HG03095 (cell line): ENCODE data around the gene SFI1.
"Not testable (repeated sequence)": the region's sequence is repeated elsewhere in the genome, so short reads cannot be mapped to it uniquely, and the experiment has no call there.

Experiments
- ATAC-seq: cut with Tn5 transposase; IDR thresholded peaks from one replicate; pipeline ENCODE4 v1.9.1; 2021; ENCODE audit warnings: moderate library complexity; ENCODE audit not compliant: unreplicated experiment

Gene SFI1

DNA sequence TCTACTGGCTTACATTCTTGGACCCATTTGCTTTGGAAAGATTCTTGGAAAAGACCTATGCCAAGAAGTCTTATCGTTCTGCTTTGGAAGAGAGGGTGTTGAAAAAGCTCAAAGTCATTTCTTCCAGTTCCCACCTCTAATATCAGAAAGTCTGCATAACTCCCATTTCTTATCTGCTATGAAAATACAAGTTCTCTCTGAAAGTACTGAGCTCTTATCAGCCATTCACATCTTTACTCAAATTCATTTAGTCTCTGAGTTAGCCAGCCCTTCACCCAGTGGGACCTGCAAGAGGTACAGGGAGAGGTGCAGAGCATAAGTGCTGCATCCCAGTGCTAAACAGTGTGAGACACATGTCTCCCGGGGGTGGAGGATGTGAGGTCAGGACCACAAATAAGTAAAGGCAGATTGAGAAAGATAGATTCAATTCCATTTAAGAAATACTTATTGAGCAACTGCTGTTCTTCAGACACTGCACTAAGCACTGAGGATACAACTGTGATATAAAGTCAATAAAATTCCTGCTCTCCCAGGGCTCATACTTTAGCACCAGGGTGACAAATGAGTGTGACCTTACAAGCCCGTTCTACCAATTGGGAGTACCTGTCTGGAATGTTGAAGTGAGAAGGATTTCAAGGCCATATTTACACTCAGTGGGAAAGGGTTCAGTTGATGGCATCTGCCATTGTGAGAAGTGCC lies 89.0 kb downstream of the SFI1 start:
- no peak for ATAC-seq

DNA sequence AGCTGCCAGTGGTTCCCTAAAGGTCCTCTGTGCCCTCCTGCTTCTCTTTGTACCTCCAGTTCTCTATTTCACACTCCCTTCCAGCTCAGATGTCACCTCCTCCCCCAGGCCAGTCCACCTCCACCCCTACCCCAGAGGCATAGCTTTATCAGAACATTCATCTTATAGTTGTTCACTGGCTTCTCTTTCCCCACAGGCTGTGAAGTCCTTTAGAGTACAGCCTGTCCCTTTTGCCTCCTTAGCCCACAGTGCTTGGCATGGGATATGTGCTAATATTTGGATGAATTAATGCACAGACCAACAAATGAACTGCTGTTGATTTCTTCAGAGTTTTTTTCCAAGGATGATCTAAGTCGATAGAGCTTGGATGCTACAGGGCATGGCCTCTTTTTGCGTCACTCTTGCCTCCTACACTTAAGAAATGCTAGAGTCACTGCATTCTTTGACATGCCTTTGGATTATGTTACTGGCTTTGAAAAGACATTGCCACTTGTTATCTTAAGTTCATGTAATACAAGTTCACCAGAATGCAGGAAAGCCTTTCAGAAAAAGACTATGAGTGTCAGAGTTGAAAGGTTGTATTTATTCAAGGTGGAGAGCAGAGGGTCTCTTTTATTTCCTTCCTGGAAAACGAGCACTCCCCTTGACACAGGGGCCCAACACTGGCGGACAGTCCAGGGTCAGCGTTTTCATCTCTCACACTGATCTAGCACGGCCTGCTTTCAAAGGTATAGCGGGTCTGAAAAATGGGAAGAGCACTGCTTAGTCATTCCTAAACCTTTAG lies 90.0 kb downstream of the SFI1 start:
- ATAC-seq = no peak

DNA sequence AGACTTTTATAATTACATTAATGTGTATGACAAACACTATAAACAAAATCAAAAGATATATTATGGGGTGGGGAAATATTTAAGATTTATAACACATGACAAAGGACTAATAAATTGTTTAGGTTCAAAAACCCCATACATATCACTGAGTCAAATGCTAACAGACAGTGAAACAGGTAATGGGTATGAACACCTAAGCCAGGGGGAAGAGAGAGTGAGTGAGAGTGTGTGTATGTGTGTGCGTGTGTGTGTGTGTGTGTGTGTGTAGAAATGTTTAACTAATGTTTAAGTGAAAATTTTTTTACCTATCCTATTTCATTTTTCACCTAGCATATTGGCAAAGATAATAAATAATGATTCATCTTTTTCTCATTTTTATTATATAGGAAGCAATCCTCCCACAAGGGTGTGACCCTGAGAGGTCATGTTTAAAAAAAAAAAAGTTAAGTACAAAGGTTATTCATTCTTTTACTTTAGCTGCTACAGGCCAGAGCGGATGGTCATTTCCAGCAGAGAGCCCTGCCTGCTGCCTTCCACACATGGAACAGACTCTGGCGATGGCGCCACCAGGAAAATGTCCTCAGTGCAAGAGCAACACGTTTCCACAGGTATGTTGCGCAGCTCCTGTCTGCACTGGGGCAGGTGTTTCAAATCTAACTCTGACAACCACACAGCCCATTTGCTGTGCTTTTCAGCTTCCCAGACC lies 92.8 kb downstream of the SFI1 start:
- no peak for ATAC-seq

DNA sequence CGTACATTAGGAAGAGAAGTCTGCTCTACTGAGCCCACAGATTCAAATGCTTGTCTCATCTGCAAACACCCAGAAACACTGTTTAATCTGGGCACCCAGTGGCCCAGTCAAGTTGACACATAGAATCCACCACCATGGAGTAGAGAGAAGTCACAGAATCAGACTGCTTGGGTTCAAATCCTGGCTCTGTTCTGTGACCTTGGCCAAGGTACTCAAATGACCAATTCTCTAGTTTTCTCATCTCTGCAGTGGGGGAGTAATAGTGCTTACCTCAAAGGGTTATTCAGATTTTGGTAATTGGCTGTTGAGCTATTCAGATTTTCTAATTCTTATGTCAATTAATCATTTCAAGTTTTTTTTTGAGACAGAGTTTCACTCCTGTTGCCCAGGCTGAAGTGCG lies 93.8 kb downstream of the SFI1 start:
- ATAC-seq = not testable (repeated sequence)

DNA sequence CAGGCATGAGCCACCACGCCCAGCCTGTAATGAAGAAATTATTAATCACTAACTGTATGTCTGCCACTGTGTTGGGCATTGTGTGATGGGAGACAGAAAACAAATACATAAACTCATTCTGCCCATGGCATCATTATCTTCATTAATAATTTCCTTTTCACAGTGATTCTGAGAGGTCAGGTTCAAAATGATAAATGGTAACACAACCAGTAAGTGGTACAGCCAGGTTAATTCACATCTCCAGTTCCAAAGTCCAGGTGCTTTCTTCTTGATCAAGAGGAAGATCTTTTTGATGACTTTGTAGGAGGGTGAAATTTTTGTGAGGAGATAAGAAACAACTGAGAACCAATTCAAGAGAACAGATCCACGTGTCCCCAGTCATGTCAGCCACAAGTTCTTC lies 98.9 kb downstream of the SFI1 start:
- ATAC-seq = no peak

DNA sequence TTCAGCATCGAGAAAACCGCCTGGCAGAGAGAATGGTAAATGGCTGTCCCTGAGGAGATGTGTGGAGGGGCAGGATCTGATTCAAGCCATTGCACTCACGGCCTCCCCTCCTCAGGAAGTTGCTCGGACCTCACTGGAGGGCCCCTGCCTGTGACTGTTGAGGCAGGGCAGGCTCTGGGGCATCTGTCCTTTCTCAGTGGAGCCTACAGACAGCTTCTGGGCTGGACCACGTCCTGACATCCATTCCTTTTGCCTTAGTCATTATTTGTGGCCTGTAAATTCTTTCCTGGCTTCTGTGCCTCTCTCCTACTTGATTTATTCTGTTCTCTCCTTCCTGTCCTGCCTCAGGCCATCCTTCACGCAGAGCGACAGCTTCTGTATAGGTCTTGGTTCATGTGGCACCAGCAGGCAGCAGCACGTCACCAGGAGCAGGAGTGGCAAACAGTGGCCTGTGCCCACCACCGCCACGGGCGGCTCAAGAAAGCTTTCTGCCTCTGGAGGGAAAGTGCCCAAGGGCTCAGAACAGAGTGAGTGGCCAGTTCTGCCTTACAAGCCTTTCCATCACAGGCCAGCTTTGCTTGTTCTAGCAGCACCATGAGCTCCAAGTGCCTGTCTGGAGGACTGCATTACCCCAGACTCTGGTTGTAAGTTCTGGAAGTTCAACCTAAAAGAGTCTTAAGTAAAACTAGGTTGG lies 106.1 kb downstream of the SFI1 start:
- no peak for ATAC-seq

DNA sequence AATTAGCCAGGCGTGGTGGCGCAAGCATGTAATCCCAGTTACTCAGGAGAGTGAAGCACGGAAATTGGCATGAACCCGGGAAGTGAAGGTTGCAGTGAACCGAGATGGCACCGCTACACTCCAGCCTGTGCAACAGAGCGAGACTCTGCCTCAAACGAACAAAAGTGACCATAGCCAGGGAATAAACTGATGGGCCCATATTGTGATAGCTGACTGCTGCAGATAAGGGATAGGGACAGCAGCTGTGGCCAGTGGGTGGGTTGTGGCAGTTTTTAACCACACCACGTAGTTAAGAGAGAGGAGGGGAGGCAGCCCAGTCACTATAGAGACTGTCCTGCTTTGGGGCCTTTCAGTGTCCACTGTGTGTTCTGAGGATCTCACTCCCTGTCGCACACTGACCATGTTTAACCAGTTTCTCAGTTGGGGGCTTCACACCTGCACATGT lies 106.8 kb downstream of the SFI1 start:
- ATAC-seq = no peak

DNA sequence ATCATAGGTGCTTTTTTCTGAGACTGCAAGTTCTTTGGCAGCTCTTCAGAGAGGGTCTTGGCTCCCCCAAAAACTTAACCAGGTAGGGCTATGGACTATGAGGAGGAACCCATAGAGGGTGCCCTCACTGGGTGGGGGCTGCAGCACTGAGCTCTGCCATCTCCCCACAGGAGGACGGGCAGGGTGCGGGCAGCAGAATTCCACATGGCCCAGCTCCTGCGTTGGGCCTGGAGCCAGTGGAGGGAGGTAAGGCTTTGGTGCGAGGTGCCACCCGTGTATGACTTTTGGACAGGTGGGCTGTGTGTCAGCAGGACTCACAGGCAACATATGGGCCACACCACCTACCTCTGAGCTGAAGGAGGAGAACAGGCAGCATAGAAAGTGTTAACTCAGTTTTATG lies 107.2 kb downstream of the SFI1 start:
- no peak for ATAC-seq

DNA sequence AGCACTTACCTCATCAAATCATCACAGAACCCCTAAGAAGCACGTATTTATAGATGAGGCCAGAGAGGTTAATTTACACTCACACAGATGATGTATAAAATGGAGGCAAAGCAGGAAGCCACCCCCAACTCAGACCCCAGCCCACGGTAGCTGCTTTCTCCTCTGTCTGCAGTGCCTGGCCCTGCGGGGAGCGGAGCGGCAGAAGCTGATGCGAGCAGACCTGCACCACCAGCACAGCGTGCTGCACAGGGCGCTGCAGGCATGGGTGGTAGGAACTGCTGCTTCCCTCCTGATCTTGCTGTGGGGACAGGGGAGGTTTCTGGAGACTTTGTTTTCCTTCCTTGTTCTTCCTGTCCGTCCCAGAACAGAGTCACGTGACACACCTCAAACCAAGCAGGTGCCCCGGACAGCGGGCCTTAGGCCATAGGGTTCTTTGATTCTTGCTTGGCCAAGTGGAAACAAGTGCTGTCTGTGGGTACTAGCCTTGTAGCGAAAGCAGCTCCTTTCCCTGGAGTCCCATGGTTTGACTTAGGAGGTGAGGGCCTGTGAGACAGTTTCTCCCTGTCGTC lies 107.9 kb downstream of the SFI1 start:
- ATAC-seq = no peak

DNA sequence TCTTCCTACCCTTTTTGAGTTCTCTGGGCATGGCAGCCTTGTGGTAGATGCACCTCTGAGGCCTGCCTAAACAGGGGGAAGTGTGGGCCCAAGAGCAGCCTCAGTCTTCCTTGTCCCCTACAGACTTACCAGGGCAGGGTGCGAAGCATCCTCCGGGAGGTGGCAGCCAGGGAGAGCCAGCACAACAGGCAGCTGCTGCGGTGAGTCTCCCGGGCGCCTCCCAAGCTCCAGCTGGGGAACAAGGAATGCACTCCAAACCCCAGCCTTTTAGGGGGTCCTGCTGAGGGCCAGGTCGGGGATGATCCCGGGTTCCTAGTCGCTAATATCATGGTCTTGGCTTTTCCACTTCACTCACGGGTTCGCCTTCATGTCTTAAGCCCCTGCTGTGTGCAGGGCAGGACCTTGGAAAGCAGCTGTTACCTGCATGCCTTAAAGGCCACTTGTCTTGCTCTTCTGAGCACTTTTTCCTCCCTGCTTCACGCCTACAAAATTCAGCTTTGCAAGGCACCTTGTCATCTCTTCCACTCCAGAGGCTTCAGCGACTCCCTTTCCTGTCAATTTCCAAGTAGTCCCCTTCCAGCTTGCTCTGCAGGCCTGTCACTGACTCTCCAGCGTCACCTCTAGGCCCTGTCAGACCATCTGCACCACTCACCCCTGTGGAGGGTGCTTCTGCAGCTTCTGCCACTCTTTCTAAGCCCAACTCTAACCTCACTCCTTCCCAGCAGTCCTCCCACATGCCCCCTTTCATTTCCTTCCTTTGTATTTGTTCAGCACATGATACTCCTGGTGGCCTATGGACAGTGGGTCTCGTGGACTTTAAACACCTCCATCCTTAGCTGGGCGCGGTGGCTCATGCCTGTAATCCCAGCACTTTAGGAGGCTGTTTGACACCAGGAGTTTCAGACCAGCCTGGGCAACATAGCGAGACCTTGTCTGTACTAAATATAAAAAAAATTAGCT lies 108.7 kb downstream of the SFI1 start:
- no peak for ATAC-seq

DNA sequence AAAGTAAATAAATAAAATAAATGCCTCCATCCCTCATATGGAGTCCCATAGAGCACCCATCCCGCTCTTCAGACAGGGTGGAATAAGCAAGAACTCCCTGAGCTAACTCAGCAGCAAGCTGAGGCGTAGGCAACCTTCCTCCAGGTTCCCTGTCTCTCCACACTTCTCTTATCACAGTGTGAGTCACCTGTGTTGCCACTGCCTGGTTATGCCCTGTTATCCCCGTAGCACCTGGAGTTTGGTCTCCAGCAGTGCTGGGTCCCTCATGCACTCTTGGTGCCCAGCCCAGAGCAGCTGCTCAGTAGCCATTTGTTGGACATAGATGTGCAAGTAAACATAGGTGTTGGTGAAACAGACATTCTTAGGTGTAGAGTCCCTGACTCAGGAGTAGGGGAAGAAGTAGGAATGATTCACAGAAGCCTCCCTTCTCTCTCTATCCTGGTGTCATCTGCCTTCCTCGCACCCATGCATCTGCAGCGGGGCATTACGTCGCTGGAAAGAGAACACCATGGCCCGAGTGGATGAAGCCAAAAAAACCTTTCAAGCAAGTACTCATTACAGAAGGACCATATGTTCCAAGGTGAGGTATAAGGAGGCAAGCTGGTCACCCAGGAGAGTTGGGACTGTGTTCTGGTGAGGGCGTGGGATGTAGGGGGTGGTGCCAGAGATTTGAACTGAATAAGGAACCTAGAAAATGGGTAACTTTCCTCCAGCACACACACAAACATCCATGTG lies 109.7 kb downstream of the SFI1 start:
- no peak for ATAC-seq

DNA sequence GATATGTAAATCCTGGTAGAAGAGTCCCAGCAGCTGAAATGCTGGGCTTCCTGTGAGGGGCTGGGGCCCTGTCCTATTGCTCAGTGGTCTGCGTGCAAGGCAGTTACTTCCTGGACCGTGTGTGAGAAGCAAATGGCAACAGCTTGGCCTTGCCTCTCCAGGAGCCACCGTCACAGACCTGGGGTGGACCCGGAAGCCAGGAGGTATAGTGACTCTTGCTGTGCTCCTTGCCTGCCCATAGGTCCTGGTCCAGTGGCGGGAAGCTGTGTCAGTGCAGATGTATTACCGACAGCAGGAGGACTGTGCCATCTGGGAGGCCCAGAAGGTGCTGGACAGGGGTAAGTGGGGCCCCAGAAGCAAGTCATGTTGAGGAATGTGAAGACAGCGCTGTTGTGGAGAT lies 111.4 kb downstream of the SFI1 start:
- no peak for ATAC-seq

DNA sequence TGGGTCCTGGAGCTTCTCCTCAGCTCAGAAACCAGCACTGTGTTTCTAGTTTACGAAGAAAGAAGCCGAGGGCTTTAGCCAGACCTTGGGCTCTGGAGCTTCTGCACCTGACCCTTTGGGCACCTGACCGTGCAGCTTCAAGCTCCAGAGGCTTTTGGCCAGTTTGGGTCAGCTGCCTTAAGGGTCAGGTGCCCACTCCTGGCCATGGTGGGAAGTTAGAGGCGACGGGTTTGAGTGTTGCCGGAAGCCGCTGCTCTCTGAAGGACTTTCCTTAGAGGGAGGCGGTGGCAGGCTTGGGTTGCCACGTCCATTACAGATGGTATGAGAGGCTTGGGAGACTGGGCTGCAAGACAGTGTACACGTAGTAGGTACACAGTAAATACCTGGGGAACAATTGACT lies 113.4 kb downstream of the SFI1 start:
- ATAC-seq = no peak

DNA sequence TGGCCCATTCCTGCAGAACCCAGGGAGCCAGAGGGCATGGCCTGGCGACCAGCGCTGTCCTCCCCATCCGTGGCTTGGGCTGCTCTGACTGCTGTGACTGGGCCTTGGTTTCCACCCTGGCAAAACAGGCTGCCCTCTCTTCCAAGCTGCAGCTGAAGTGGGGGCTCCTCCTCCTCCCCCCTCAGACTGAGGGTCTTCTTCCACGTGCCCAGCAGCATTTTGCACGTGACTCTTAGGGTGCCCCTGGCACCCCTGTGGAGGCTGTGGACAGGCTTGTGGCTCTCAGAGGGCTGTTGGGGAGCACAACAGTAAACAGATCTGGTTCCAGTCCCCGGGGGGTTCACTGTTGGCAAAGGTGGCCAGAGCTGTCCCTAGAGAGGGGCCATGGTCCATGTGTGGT lies 114.3 kb downstream of the SFI1 start:
- no peak for ATAC-seq

DNA sequence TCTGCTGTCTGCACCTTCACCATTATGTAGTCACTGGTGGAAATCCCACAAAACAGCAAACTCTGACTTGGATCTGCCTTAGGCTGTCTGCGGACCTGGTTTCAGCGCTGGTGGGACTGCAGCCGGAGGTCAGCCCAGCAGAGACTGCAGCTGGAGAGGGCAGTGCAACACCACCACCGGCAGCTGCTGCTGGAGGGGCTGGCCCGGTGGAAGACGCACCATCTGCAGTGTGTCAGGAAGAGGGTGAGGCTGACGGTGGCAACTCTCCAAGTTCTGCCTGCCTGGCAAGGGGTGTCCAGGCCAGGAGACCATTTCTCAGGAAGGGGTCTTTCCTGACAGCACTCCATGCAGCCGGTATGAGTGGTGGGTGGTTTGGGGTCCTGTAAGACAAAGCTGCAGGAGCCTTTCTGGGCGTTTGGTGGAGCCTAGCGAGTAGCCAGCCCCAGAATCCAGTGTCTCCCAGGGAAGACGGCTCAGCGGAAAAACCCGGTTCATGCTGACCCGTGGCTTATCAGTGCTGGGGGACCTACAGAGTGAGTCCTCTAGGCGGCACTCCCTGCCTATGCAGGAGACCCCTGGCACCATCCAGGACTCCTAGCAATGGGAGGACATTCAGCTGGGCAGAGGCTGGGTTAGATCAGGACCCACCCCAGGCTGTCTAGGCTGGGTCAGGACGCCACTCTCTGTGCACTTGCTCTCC lies 114.9 kb downstream of the SFI1 start:
- no peak for ATAC-seq

DNA sequence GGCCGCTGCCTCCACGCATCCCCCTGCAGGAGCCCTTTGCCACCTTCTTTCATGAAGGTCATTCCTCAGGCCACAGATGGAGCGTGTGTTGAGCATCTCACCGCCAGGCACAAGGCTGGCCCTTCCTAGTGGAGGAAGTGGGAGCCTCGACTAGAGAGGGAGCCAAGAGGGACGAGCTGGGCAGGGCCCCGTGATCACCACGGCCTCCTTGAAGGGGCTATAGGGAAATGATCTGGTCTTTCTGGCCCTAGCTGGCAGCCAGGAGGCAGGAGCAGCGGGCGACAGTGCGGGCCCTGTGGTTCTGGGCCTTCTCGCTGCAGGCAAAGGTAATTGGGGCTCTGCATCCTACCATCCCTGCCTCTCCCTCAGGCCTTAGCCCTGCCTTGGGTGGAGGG lies 116.6 kb downstream of the SFI1 start:
- ATAC-seq = no peak

DNA sequence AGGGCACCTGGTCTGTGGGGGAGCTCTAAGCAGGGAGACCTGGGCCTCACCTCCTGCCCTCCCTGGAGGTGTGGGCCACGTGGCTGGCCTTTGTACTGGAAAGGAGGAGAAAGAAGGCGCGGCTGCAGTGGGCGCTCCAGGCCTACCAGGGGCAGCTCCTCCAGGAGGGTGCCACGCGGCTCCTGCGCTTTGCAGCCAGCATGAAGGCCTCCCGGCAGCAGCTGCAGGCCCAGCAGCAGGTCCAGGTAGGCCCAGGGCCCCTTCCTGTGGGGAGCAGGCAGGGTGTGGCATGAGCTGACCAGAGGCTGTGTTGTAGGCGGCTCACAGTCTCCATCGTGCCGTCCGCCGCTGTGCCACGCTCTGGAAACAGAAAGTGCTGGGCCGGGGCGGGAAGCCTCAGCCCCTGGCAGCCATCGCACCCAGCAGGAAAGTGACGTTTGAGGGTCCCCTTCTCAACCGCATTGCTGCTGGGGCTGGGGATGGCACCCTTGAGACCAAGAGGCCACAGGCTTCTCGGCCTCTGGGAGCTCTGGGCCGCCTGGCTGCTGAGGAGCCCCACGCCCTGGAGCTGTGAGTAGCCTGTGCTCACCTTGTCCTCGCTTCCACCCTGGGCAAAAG lies 117.1 kb downstream of the SFI1 start:
- ATAC-seq = no peak

DNA sequence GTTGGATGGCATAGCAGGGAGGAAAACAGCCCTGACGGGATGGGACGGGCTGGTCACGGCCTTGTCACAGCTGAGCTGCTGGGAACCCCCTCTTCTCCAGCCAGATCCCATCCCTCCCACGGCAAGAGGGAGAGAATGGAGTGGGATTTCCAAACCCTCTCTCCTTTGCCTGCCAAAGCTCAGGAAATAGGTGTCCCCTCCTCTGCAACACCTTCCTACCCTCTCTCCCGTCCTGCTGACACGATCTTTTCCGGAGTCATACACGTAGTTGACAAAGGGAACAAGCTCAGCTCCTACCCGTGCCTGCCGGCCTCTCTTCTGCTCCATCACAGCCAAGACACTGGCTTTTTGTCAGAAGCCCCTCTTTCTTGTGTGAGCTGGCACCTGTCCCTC lies 117.6 kb downstream of the SFI1 start:
- no peak for ATAC-seq
